NT2/D1 (cell line): ENCODE results near the gene PIK3C2B.

Source experiments
- SUZ12 ChIP-seq: IDR thresholded peaks from 2 replicates; pipeline ENCODE4 v1.6.1; 2011; ENCODE audit not compliant: insufficient read length, insufficient read depth; ENCODE audit errors: extremely low read depth
- YY1 ChIP-seq: IDR thresholded peaks from 2 replicates; pipeline ENCODE4 v1.6.1; 2011; ENCODE audit not compliant: insufficient read length, insufficient read depth
- ZNF274 ChIP-seq: IDR thresholded peaks from 2 replicates; pipeline ENCODE4 v1.6.1; 2011; ENCODE audit warnings: mild to moderate bottlenecking, low read depth, low read length

- TF ChIP-seq YY1 = no peak
- no peak for TF ChIP-seq ZNF274
- TF ChIP-seq SUZ12 = no peak
Observed at GRCh38 chr1:204448991-204449677, 45.5 kb downstream of the PIK3C2B start.
